PC-9 (cell line): ENCODE data around the gene CYP4V2. TPM values are rescaled to one million over a fixed set of nuclear protein-coding genes. Genes with fewer than 3 reads are reported as not detected.

ENCODE experiments used
- BruUV-seq: library from RNA; stranded (reverse); fragments of 400-500 nt; replicated peaks from 2 replicates; lab custom pipeline; 2021; lab: Mats Ljungman, UMichigan
- CTCF ChIA-PET: fragments of 300-600 bp; sonication (Branson Sonifier 250); formaldehyde crosslinking; loops from one replicate; lab custom pipeline; 2022; ENCODE audit warnings: antibody characterized with exemption; lab: Charles Lee
- POLR2A ChIA-PET: fragments of 300-600 bp; sonication (Branson Sonifier 250); formaldehyde crosslinking; loops from one replicate; lab custom pipeline; 2022; ENCODE audit warnings: antibody characterized with exemption; ENCODE audit not compliant: unreplicated experiment; lab: Charles Lee
- DNase-seq, 2 experiments: peaks; one replicate each; pipeline versions ENCODE4 v3.0.0 to v3.0.0-alpha.2; 2015 to 2022; ENCODE audit warnings: mixed read lengths in 1 of 2
- H2AFZ ChIP-seq: fragments of 200-600 bp; sonication (generic); 2 replicates; pipeline ENCODE4 v1.8.1; 2017; ENCODE audit warnings: antibody characterized with exemption
- H3F3A ChIP-seq: fragments of 200-600 bp; sonication (generic); 2 replicates; pipeline ENCODE4 v1.8.1; 2017; ENCODE audit warnings: antibody characterized with exemption, mild to moderate bottlenecking, low read depth; ENCODE audit not compliant: insufficient read depth
- H3K27ac ChIP-seq: fragments of 200-600 bp; sonication (generic); 2 replicates; pipeline ENCODE4 v1.6.1; 2016; ENCODE audit warnings: mixed run types
- H3K27me3 ChIP-seq: fragments of 200-600 bp; sonication (generic); 2 replicates; pipeline ENCODE4 v1.6.1; 2016; ENCODE audit warnings: low read depth, mixed run types; ENCODE audit not compliant: insufficient read depth
- H3K36me3 ChIP-seq: fragments of 200-600 bp; sonication (generic); 2 replicates; pipeline ENCODE4 v1.6.1; 2016; ENCODE audit warnings: low read depth, mixed run types
- H3K4me1 ChIP-seq: fragments of 200-600 bp; sonication (generic); replicated peaks from 2 replicates; pipeline ENCODE4 v1.6.1; 2016; ENCODE audit warnings: mixed run types; ENCODE audit not compliant: insufficient read depth
- H3K4me2 ChIP-seq: fragments of 200-600 bp; sonication (generic); 2 replicates; pipeline ENCODE4 v1.6.1; 2017; ENCODE audit warnings: mixed run types
- H3K4me3 ChIP-seq: fragments of 200-600 bp; sonication (generic); 2 replicates; pipeline ENCODE4 v1.6.1; 2016; ENCODE audit warnings: mixed run types
- H3K79me2 ChIP-seq: fragments of 200-600 bp; sonication (generic); 2 replicates; pipeline ENCODE4 v1.6.1; 2017; ENCODE audit warnings: low read depth, mixed run types
- H3K9me2 ChIP-seq: fragments of 200-600 bp; sonication (generic); 2 replicates; pipeline ENCODE4 v1.8.1; 2017; ENCODE audit warnings: mild to moderate bottlenecking; ENCODE audit not compliant: insufficient read depth
- H3K9me3 ChIP-seq: fragments of 200-600 bp; sonication (generic); 2 replicates; pipeline ENCODE4 v1.8.1; 2016; ENCODE audit warnings: low read depth; ENCODE audit not compliant: insufficient read depth
- H4K20me1 ChIP-seq: fragments of 200-600 bp; sonication (generic); 2 replicates; pipeline ENCODE4 v1.8.1; 2017; ENCODE audit not compliant: insufficient read depth
- CTCF ChIP-seq: fragments of 200-600 bp; sonication (generic); conservative IDR thresholded peaks from 2 replicates; pipeline ENCODE4 v1.6.1; 2017; ENCODE audit warnings: mixed run types, antibody characterized with exemption, mild to moderate bottlenecking, moderate library complexity
- EZH2 ChIP-seq: fragments of 200-600 bp; sonication (generic); IDR thresholded peaks from 2 replicates; pipeline ENCODE4 v1.8.0; 2017; ENCODE audit warnings: antibody characterized with exemption, low read depth
- intact Hi-C: fragments of 100-400 bp; cut with micrococcal nuclease; formaldehyde crosslinking; loops from one replicate; pipeline ENCODE4 v1.10.0; 2022; ENCODE audit not compliant: unreplicated experiment
- total RNA-seq: library from RNA; stranded (reverse); gene quantifications from 2 replicates; pipeline ENCODE4 v1.2.3, GENCODE V29; 2021

CYP4V2 gene
- total RNA-seq, 1 experiment from 2014 or later = 12.5 TPM

GRCh38 chr4:186158021-186158813, 33.1 kb upstream of the CYP4V2 start:
- ChIA-PET POLR2A (no interaction called here), CTCF (no interaction called here)
- H3K4me3 ChIP-seq = no peak overlapping the region
- DNase-seq = no peak
- H3K27ac ChIP-seq = no peak overlapping the region
- H3K79me2 ChIP-seq = no peaks in the 10 kb centered on the region
- no peak overlapping the region for H2AFZ ChIP-seq
- no peaks in the 10 kb centered on the region for H3K4me1 ChIP-seq
- no peak overlapping the region for H3K4me2 ChIP-seq
- H3K36me3 ChIP-seq = no peaks in the 10 kb centered on the region
- no peaks in the 10 kb centered on the region for H3K9me3 ChIP-seq
- no TSS peak for BruUV-seq
- H3K27me3 ChIP-seq = no peaks in the 10 kb centered on the region
- TF ChIP-seq CTCF = no peak
- TF ChIP-seq EZH2 = no peak
- H3K9me2 ChIP-seq = no peaks in the 10 kb centered on the region
- no peaks in the 10 kb centered on the region for H3F3A ChIP-seq
- no peaks in the 10 kb centered on the region for H4K20me1 ChIP-seq
- intact Hi-C loops = no loop called here

GRCh38 chr4:186158966-186159365, 32.4 kb upstream of the CYP4V2 start:
- no peak overlapping the region for H3K4me3 ChIP-seq
- no peaks in the 10 kb centered on the region for H3K79me2 ChIP-seq
- BruUV-seq = no TSS peak
- ChIA-PET POLR2A (no interaction called here), CTCF (no interaction called here)
- no peaks in the 10 kb centered on the region for H3K9me2 ChIP-seq
- no peaks in the 10 kb centered on the region for H3F3A ChIP-seq
- intact Hi-C loops = no loop called here
- no peaks in the 10 kb centered on the region for H3K36me3 ChIP-seq
- no peak overlapping the region for H3K4me2 ChIP-seq
- H4K20me1 ChIP-seq = no peaks in the 10 kb centered on the region
- DNase-seq = no peak
- no peak overlapping the region for H2AFZ ChIP-seq
- H3K4me1 ChIP-seq = no peaks in the 10 kb centered on the region
- H3K9me3 ChIP-seq = no peaks in the 10 kb centered on the region
- no peak overlapping the region for H3K27ac ChIP-seq
- no peaks in the 10 kb centered on the region for H3K27me3 ChIP-seq
- TF ChIP-seq EZH2 = no peak
- no peak for TF ChIP-seq CTCF

- Histone ChIP-seq H3K79me2 (no peaks in the 10 kb centered on the region), H3K4me2 (no peak overlapping the region), H3F3A (no peaks in the 10 kb centered on the region), H3K4me1 (no peaks in the 10 kb centered on the region), H3K4me3 (no peak overlapping the region), H3K9me3 (no peaks in the 10 kb centered on the region), H2AFZ (no peak overlapping the region), H3K27ac (no peak overlapping the region), H3K9me2 (no peaks in the 10 kb centered on the region), H3K36me3 (no peaks in the 10 kb centered on the region), H4K20me1 (no peaks in the 10 kb centered on the region), H3K27me3 (no peaks in the 10 kb centered on the region)
- ChIA-PET POLR2A (no interaction called here), CTCF (no interaction called here)
- DNase-seq = no peak
- BruUV-seq = no TSS peak
- intact Hi-C loops = no loop called here
- no peak for TF ChIP-seq CTCF
- TF ChIP-seq EZH2 = no peak
These were observed 31.8 kb upstream of the CYP4V2 start for GRCh38 chr4:186159613-186160012.
